KMS-11 (cell line): Measurements from ENCODE around the gene PLEKHH2.

Experiments
- H2AFZ ChIP-seq: fragments of 200-600 bp; sonication (generic); 2 replicates; pipeline ENCODE4 v1.6.1; 2016; ENCODE audit warnings: antibody characterized with exemption, mixed run types, low read depth
- H3K27ac ChIP-seq: fragments of 200-600 bp; sonication (generic); 2 replicates; pipeline ENCODE4 v1.6.1; 2016; ENCODE audit warnings: mild to moderate bottlenecking, mixed run types
- H3K27me3 ChIP-seq: fragments of 200-600 bp; sonication (generic); 2 replicates; pipeline ENCODE4 v1.6.1; 2017; ENCODE audit warnings: mild to moderate bottlenecking, low read depth, mixed run types, moderate library complexity; ENCODE audit not compliant: insufficient read depth
- H3K36me3 ChIP-seq: fragments of 200-600 bp; sonication (generic); 2 replicates; pipeline ENCODE4 v1.6.1; 2017; ENCODE audit warnings: mild to moderate bottlenecking, mixed run types; ENCODE audit not compliant: insufficient read depth
- H3K4me1 ChIP-seq: fragments of 200-600 bp; sonication (generic); 2 replicates; pipeline ENCODE4 v1.6.1; 2016; ENCODE audit warnings: mild to moderate bottlenecking, low read depth, mixed run types; ENCODE audit not compliant: poor library complexity, severe bottlenecking
- H3K4me2 ChIP-seq: fragments of 200-600 bp; sonication (generic); 2 replicates; pipeline ENCODE4 v1.7.0; 2016; ENCODE audit warnings: mild to moderate bottlenecking, mixed run types
- H3K4me3 ChIP-seq: fragments of 200-600 bp; sonication (generic); IDR thresholded peaks from 2 replicates; pipeline ENCODE4 v1.6.1; 2017; ENCODE audit warnings: low read depth, low read length, mixed read lengths; ENCODE audit not compliant: insufficient read depth
- H3K79me2 ChIP-seq: fragments of 200-600 bp; sonication (generic); 2 replicates; pipeline ENCODE4 v1.6.1; 2016; ENCODE audit warnings: low read depth, mixed run types; ENCODE audit not compliant: insufficient read depth
- H3K9ac ChIP-seq: fragments of 200-600 bp; sonication (generic); 2 replicates; pipeline ENCODE4 v1.6.1; 2016; ENCODE audit warnings: mild to moderate bottlenecking, mixed run types
- H4K20me1 ChIP-seq: fragments of 200-600 bp; sonication (generic); 2 replicates; pipeline ENCODE4 v1.6.1; 2016; ENCODE audit warnings: mild to moderate bottlenecking, mixed run types; ENCODE audit not compliant: insufficient read depth
- TF ChIP-seq, protein P1 (sequence below): fragments of 200-600 bp; sonication (generic); conservative IDR thresholded peaks from 2 replicates; pipeline ENCODE4 v1.6.1; 2017; ENCODE audit warnings: low read depth, mild to moderate bottlenecking, antibody characterized with exemption, low read length, moderate library complexity, mixed read lengths

Gene PLEKHH2

DNA sequence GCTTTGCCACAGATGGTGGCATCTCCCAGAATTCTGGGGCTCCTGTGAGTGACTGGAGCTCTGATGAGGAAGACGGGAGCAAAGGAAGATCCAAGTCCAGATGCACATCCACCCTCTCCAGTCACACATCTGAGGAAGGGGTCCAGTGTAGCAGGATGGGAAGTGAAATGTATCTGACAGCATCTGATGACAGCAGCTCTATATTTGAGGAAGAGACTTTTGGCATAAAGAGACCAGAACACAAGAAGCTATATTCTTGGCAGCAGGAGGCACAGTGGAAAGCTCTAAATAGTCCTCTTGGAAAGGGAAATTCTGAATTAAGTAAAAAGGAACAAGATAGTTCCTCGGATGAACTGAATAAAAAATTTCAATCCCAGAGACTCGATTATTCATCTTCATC, 62.7 kb downstream of the PLEKHH2 start:
- no peak overlapping the region for H3K9ac ChIP-seq
- H3K27me3 ChIP-seq, result no peaks in the 10 kb centered on the region
- no peaks in the 10 kb centered on the region for H3K36me3 ChIP-seq
- H3K79me2 ChIP-seq, result no peaks in the 10 kb centered on the region
- no peak overlapping the region for H3K27ac ChIP-seq
- H4K20me1 ChIP-seq, result no peaks in the 10 kb centered on the region
- TF ChIP-seq, protein P1, sequence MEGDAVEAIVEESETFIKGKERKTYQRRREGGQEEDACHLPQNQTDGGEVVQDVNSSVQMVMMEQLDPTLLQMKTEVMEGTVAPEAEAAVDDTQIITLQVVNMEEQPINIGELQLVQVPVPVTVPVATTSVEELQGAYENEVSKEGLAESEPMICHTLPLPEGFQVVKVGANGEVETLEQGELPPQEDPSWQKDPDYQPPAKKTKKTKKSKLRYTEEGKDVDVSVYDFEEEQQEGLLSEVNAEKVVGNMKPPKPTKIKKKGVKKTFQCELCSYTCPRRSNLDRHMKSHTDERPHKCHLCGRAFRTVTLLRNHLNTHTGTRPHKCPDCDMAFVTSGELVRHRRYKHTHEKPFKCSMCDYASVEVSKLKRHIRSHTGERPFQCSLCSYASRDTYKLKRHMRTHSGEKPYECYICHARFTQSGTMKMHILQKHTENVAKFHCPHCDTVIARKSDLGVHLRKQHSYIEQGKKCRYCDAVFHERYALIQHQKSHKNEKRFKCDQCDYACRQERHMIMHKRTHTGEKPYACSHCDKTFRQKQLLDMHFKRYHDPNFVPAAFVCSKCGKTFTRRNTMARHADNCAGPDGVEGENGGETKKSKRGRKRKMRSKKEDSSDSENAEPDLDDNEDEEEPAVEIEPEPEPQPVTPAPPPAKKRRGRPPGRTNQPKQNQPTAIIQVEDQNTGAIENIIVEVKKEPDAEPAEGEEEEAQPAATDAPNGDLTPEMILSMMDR, result no peak
- no peak overlapping the region for H2AFZ ChIP-seq
- no peak overlapping the region for H3K4me2 ChIP-seq
- H3K4me1 ChIP-seq, result no peaks in the 10 kb centered on the region
- H3K4me3 ChIP-seq, result no peak overlapping the region

DNA sequence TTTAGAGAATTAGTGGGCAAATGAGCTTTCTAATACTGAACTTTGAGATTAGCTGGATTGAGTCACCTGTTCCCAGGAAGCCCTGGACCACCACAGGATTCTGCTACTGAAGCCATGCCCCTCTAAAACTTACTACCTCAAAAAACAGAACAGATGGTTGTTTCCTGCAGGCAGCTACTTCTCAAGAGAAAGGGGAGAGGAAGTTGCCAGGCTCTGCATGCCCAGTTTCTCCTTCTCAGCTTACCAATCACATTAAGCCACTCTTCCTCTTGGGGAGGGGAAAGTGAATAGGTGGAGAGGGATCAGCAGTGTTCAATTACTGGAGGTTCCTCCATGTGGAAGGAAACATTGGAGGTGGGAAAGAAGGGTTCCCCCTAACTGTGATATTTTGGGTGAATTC, 64.1 kb downstream of the PLEKHH2 start:
- Histone ChIP-seq H4K20me1 (no peaks in the 10 kb centered on the region), H3K4me2 (no peak overlapping the region), H3K4me3 (no peak overlapping the region), H3K9ac (no peak overlapping the region), H3K36me3 (no peaks in the 10 kb centered on the region), H3K27me3 (no peaks in the 10 kb centered on the region), H3K27ac (no peak overlapping the region), H3K79me2 (no peaks in the 10 kb centered on the region), H2AFZ (no peak overlapping the region), H3K4me1 (no peaks in the 10 kb centered on the region)
- TF ChIP-seq, protein P1, result no peak

DNA sequence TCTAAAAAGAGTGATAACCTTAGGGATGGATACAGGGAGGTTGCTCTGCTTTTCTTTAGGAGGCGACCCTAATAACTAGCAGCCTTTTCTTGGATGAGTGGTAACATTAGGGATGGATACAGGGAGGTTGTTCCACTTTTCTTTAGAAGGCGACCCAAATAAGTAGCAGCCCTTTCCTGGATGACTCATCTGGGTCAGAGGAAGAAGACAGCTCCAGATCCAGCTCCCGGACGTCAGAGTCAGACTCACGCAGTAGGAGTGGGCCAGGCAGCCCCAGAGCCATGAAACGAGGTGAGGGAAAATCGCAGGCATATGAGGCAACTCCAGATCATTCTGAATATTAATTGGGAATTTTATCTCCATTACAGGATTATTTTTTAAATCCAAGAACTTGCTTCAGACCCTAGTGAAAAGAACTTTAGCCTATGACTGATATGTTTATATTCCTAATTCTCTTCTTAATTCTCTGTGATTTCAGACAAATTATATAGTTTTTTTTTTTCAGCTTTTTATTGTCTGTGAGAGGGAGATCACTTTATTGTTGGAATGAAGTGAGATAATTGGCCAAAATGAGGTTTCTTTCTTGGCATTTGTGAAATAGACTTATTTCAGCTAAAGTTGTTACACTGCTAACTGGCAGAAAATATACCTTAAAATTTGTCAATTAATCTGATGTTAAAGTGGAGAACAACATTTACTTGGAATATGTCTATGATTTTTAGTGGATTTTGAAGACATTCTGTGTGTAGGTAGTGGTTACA, 70.4 kb downstream of the PLEKHH2 start:
- no peaks in the 10 kb centered on the region for H3K4me1 ChIP-seq
- TF ChIP-seq, protein P1, result no peak
- no peaks in the 10 kb centered on the region for H3K36me3 ChIP-seq
- no peaks in the 10 kb centered on the region for H3K79me2 ChIP-seq
- no peak overlapping the region for H3K9ac ChIP-seq
- H2AFZ ChIP-seq, result no peak overlapping the region
- H3K4me3 ChIP-seq, result no peak overlapping the region
- H4K20me1 ChIP-seq, result no peaks in the 10 kb centered on the region
- H3K27me3 ChIP-seq, result no peaks in the 10 kb centered on the region
- no peak overlapping the region for H3K4me2 ChIP-seq
- H3K27ac ChIP-seq, result no peak overlapping the region

DNA sequence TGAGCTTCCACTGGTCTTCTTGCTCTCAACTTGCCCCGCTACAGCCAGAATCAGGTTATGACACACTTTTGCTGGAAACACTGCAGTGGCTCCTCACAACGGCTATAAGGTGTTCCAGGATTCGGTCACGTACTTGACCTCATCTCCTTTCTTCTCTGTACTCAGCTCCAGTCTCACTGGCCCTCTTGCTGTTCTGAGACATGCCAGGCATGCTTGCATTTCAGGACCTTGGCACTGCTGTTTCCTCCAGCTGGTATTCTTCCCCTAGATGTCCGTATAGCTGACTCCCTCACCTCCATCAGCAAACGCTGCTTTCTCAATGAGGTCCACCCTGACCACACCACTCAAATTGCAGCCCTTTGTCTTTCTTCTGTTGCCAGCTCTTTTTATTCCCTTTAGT, 71.1 kb downstream of the PLEKHH2 start:
- no peak overlapping the region for H2AFZ ChIP-seq
- H3K27me3 ChIP-seq, result no peaks in the 10 kb centered on the region
- no peaks in the 10 kb centered on the region for H3K4me1 ChIP-seq
- H3K4me3 ChIP-seq, result no peak overlapping the region
- no peaks in the 10 kb centered on the region for H3K79me2 ChIP-seq
- no peaks in the 10 kb centered on the region for H3K36me3 ChIP-seq
- TF ChIP-seq, protein P1, result no peak
- H4K20me1 ChIP-seq, result no peaks in the 10 kb centered on the region
- no peak overlapping the region for H3K4me2 ChIP-seq
- no peak overlapping the region for H3K9ac ChIP-seq
- no peak overlapping the region for H3K27ac ChIP-seq
